ENCODE measurements around the gene MOV10L1. TPM values are rescaled to one million over a fixed set of nuclear protein-coding genes. Genes with fewer than 3 reads are reported as not detected.
"Not testable (repeated sequence)": the region's sequence is repeated elsewhere in the genome, so short reads cannot be mapped to it uniquely, and the experiment has no call there.

Gene MOV10L1
- total RNA-seq, 1 donor from 2014 or later = 11.7 TPM

DNA sequence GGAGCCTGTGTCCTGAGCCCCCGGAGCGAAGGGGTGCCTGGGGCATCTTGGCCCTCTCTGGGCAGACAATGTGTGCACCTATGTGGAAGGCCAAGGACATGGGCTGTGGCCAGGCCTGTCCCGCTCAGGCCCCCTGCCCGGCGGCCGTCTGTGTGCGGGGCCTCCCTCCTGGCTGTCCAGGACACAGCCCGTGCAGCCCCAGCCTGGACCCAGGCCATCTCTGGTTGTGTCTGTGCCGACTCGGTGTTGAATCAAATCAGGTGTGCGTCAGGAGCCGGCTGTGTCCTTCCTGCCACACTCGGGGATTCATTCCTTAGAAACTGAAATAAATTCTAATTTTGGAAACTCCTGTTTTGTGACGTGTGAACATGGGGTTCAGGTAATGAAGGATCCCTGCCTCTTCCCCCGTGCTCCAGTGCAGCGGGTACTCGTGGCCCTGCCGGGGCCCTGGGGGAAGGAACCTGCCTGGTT lies 109.5 kb downstream of the MOV10L1 start:
- no peak for DNase-seq (ENCODE audit: extremely low read depth, low read depth, low spot score)

GRCh38 chr22:50199829-50200460 lies 110.1 kb downstream of the MOV10L1 start:
- DNase-seq (ENCODE audit: extremely low read depth, low read depth, low spot score) = no peak

DNA sequence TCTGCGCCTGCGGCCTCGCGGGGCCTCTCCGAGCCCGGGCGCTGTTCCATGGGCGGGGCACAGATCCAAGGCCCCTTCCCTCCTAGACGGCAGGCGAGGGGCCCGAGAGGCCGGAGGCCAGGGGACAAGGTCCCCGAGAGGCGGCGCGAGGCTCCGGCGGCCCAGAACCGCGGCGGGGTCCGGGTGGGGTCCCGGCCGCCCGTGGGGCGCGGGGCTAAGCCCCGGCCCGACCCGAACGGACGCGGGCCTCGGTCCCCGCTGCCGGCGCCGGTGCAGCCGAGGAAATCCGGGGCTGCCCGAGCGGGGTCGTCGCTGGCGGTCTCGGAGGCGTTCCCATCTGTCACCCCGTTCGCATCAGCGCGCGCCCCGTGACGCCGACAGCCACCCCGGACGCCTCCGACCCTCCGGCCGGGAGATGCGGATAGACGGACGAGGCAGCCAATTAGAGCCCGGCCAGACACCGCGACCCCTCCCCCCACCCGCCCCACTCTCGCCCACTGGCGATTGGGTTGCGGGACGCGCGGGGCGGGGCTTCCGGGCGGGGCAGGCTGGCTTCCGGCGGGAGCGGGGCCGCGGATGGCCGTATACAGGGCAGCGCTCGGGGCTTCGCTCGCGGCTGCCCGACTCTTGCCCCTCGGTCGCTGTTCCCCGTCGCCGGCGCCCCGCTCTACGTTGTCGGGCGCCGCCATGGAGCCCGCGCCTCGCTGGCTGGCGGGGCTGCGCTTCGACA lies 110.8 kb downstream of the MOV10L1 start, which contains the start of gene SELENOO:
Gene SELENOO (plus strand): TSS at position 551 of the 730 bp plus-strand sequence. CDS start 26 bp downstream, at position 577.
- DNase-seq (ENCODE audit: extremely low read depth, low read depth, low spot score) = no peak

DNA sequence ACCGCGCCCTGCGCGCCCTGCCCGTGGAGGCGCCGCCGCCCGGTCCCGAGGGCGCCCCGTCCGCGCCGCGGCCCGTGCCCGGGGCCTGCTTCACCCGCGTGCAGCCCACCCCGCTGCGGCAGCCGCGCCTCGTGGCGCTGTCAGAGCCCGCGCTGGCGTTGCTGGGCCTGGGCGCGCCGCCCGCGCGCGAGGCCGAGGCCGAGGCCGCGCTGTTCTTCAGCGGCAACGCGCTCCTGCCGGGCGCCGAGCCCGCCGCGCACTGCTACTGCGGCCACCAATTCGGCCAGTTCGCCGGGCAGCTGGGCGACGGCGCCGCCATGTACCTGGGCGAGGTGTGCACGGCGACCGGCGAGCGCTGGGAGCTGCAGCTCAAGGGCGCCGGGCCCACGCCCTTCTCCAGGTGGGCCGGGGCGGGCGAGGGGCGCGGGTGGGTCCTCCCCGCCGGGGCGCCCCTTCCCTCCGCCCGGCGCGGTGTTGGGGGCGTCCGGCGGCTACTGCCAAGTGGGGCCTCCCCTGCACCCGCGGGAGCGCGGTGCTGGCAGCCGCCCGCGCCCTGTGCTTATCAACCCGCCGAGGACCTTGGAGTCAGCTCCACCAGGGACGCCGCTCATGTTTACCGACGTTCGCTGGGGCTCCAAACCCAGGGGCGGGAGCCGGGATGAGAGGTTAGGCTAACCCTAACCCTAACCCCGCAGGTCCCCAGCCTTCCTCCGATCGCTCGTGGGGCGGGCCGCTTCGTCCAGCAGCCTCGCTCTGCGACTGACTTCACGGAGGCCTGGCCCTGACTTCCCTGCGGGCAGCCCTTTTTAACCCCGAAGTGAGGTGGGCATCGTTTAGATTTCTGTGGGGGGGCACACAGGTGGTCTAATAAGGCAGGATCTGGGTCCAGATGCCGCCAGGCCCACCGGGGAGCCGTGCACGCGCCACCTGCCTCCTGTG lies 111.7 kb downstream of the MOV10L1 start:
- DNase-seq (ENCODE audit: extremely low read depth, low read depth, low spot score) = no peak

DNA sequence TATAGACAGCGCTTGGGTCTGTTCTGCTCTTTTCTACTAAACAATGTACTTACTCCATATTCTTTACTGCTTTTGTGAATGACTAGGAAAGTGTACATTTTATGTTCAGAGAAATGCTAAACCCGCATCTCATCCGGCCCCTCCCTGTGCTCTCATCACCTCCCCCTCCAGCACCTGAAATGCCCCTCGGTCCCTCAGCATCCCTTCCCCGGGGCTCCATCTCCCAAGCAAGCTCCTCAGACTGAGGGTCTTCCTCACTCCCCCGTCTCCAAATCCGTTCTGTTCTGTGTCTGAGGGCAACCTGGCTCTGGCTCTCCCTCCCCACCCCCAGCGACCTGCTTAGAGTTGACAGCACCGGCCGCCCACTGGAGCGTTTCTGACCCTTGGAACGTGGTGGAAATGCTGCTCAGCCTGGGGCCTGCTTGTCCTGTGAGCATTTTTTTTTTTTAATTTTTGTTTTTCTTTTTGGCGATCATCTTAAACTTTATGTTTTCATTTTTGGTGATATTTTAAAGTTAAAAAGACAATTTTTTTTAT lies 112.4 kb downstream of the MOV10L1 start:
- DNase-seq (ENCODE audit: extremely low read depth, low read depth, low spot score) = no peak

DNA sequence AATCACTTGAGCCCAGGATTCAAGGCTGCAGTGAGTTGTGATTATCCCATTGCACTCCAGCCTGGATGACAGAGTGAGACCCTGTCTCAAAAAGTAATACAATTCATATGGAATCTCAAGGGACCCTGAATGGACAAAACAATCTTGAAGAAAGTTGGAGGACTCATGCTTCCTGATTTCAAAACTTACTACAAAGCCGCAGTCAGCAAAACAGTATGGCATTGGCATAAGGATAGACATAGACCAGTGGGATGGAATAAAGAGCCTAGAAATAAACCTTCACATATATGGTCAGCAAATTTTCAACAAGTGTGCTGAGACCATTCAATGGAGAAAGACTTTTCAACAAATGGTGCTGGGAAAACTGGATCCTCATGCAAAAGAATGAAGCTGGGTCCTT lies 113.5 kb downstream of the MOV10L1 start:
- no peak for DNase-seq (ENCODE audit: extremely low read depth, low read depth, low spot score)

DNA sequence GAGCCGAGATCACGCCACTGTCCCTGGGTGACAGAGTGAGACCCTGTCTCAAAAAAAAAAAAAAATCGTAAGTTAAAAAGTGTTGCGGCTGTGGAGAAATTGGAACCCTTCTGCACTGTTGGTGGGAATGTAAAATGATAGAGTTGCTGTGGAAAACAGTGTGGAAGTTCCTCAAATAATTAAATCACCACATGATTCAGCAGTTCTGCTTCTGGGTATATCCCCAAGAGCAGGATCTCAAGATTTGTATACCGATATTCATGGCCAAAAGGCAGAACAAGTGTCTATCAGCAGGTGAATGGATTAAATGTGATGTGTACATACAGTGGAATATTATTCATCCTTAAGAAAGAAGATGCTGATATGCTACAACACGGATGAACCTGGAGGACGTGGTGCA lies 114.8 kb downstream of the MOV10L1 start:
- DNase-seq (ENCODE audit: extremely low read depth, low read depth, low spot score) = no peak

GRCh38 chr22:50204998-50205397 lies 115.2 kb downstream of the MOV10L1 start:
- DNase-seq (ENCODE audit: extremely low read depth, low read depth, low spot score) = not testable (repeated sequence)

DNA sequence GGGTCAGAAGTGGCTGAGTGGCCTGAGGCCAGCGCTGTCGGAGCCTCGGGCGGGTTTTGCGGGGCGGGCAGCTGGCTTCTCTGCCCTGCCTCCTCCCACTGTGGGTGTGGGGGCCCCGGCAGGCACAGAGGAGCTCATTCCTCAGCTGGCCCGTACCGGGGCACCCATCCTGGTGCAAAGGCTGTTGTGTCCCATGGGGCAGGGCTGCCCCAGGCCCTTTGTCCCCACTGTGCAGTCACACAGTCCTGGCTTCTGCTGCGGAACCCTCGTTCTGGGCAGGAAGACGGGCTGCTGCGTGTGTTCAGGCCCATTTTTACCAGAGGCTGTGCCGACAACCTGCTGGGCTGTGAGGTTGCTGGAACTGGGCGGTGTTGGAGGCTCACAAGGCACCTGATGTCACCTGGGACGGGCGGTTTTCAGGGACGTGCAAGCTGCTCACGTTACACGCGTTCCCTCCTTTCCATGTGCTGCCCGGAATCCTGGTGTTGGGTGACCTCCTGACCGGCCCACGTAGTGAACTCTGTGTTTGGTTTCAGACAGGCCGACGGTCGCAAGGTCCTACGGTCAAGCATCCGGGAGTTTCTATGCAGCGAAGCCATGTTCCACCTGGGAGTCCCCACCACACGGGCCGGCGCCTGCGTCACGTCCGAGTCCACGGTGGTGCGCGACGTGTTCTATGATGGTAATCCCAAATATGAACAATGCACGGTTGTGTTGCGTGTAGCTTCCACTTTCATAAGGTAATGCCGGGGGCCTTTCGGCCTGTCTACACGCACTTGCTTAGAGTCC lies 116.2 kb downstream of the MOV10L1 start:
- DNase-seq (ENCODE audit: extremely low read depth, low read depth, low spot score) = no peak

GRCh38 chr22:50206599-50206998 lies 116.8 kb downstream of the MOV10L1 start:
- no peak for DNase-seq (ENCODE audit: extremely low read depth, low read depth, low spot score)

DNA sequence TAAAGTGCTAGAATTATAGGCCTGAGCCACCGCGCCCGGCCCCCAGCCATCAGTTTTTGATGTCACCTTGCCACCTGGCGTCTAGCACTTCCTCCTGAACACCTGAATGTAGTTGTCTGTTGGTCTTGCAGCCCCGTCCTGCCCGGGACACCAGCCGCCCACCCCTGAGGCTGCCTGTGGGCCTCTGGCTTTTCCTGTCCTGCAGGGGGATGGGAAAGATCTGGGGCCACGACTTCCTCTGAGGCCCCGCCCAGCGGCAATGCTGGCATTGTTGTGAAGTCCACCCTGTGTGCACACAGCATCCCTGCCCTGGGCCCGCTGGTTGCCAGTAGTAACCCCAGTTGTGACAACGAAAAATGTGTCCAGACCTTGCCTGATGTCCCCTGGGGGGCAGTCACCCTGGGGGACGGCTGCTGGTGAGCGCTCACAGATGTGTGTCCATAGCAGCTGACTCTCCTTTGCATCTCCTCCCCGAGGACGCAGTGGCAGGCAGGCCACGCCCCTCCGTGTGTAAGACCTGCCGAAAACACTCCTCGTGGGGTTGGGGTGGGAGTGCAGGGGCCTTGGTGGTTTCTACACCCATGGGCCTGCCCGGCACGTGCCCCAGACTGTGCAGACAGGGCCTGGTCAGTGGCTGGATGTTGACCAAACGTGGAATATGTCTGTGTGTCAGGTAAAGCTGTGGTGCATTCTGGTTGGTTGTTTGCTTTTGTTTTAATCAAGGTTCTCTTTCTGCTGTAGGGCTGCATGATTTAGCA lies 117.8 kb downstream of the MOV10L1 start:
- no peak for DNase-seq (ENCODE audit: extremely low read depth, low read depth, low spot score)

DNA sequence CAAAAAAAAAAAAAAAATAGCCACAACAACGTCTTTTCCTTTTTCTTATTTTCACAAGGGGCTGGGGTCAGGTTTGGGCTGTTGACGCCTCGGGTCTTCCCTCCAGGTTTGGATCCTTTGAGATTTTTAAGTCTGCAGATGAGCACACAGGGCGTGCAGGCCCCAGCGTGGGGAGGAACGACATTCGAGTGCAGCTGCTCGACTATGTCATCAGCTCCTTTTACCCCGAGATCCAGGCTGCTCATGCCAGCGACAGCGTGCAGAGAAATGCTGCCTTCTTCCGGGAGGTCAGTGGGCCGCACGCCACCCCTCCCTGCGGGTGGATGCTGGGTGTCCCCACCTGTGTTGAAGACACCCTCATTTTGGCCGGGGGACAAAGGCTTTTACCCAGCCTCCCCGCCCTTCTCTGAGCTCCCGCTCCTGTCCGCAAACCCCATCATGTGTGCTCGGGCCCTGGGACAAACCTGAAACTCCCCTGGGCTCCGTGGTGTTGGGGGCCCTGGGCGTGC lies 118.7 kb downstream of the MOV10L1 start:
- DNase-seq (ENCODE audit: extremely low read depth, low read depth, low spot score) = no peak

GRCh38 chr22:50208939-50209892 lies 119.4 kb downstream of the MOV10L1 start:
- no peak for DNase-seq (ENCODE audit: extremely low read depth, low read depth, low spot score)

DNA sequence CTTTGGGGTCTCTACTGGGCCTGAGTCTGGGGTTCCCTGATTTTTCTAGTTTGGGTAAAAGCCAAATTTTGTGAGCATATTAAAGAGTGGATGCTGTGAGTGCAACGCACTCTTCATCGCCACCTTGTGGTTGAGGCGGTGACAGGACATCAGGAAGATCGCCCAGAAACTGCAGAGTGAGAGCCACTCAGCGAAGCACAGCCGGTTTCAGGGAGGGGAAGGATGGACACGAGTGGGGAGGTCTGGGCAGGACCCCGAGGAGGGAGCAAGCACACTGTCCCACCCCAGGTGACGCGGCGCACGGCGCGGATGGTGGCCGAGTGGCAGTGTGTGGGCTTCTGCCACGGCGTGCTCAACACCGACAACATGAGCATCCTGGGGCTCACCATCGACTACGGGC lies 120.1 kb downstream of the MOV10L1 start:
- no peak for DNase-seq (ENCODE audit: extremely low read depth, low read depth, low spot score)

- no peak for DNase-seq (ENCODE audit: extremely low read depth, low read depth, low spot score)
Measured at GRCh38 chr22:50210378-50211139, 120.8 kb downstream of the MOV10L1 start.

GRCh38 chr22:50211147-50211546 lies 121.3 kb downstream of the MOV10L1 start:
- no peak for DNase-seq (ENCODE audit: extremely low read depth, low read depth, low spot score)
